Frontal cortex (tissue), 4 donors: ENCODE measurements around the gene LDHAL6B. TPM values are rescaled to one million over a fixed set of nuclear protein-coding genes. Genes with fewer than 3 reads are reported as not detected.

Experiments
- DNase-seq, 2 donors: peaks; one replicate each; pipeline ENCODE4 v3.0.0; 2012; ENCODE audit warnings: low spot score in 2 of 2
- FAIRE-seq: peaks from 2 replicates; lab custom pipeline; 2012; peaks lifted over from hg19 to GRCh38; lab: Jason Lieb, UNC
- total RNA-seq: library from RNA; depleted of rRNA; stranded (reverse); fragments of >200 nt; gene quantifications from one replicate; pipeline ENCODE4 v1.2.3, GENCODE V29; 2014
- donor health status: control.
- donor health status: control.
- donor health status: control.

The LDHAL6B gene
- total RNA-seq, 1 donor from 2014 or later: not detected

DNA sequence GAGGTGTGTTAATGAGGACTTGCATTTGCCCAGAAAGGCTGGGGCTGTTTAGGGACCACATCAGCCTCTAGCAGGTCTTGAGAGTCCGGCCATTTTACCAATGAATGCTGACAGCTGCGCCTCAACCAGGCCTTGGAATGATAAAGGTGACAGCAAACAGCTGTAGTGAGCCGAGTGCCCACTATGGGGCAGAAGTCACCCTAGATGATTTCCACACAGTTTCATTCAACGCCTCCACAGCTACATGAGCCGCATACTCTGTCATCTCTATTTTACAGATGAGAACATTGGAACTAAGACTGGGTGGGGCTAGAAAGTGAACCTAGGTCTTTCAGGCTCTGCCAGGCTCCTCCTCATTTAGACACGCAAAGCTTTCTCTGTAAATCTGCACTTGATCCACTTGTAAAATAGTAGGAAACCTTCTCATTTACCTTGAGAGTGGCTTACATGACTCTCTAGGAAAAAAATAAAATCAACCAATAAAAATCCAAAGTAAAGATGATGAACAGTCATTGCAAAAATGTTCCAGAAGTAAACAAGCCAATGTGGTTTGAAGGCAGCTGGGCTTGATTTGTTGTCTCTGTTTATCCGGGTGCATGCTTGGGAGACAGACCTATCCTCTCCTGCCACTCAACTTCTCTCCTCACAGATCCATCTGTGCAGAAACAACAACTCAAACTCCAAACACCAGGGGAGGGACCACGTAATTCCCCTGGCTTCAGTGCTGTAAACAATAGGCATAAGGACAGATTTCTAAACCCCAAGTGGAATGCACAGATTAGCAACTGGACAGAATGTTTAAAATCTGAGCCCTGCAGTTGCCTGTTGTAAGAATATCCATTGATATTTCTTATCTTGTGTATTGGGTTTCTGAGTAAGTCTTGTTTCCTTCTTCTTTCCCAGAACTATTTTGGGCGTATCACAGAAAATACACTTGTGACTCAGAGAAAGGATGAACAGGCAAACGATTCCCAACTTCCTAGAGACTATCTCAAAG, 31.5 kb upstream of the LDHAL6B start:
- DNase-seq (peak; percentile 31 to 60), FAIRE-seq (no peak)

DNA sequence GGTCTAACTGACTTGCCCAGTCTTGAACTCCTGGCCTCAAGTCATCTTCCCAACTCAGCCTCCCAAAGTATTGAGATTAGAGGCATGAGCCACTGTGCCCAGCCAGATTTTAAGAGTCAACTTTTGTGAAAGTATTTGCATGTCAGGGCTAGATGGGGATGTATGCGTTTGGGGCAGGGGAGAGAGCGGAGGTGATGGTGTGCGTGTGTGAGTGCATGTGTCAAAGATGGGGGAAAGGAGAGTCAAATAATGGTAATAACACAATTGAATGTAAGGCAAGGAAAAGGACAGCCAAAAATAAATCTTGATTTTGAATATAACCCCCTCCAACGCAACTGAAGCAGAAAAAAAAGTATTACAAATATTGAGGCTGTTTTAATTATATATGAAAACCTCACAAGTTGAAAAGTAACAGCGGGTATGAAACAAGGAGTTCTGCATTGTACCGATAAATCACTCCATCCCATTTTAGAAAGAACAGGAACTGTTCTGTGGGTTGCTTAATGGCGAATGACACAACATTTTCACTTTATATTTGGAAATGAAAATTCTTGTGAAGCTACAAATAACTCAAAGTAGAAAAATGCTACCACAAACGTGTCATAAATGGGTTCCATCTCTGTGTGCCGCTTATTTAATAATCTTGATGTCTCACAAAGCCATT, 29.9 kb upstream of the LDHAL6B start:
- DNase-seq (no peak), FAIRE-seq (no peak)

DNA sequence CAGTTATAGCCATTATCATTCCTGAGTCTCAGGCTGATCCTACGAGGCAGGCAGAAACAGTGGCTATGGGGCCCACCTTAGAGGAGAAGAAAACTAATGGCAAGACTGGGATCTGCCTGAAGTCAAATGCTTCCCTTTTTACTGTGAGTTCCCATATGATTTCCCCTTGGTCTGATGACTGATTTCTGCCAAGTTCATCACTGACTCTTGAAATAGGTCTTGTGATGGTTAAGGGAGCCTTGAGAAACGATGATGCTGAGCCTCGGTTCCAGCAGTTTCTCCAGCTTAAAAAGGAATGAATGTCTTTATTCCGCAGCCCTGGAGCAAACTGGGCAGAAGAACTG, 29.4 kb upstream of the LDHAL6B start:
- FAIRE-seq: no peak
- peak in 1 of 2 donors; percentile 16 for DNase-seq

DNA sequence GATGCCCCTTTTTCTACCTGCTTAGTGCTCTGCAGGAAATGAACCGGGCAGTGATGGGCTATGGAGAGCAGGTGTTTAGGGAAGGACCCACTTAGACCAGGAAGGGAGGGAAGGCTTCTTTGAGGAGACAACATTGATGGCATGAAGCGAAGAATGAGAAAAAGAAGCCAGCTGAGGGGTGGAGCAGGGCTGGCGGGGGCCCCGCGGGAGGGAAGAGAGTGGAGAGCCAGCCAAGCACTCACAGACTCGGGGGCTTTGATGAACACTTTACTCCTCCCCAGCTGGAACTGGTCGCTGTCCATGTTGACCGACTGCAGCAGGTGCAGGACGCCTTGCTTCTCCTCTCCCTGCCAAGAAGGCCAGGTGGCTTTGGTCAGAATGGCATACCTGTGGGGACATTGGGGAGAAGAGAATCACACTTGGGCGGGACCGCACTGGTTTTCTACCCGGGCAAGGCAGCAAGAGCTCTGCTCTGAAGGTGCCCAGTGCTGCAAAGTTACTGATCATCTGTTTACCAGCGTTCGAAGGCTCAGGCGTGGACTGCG, 28.4 kb upstream of the LDHAL6B start:
- FAIRE-seq (no peak), DNase-seq (no peak)

DNA sequence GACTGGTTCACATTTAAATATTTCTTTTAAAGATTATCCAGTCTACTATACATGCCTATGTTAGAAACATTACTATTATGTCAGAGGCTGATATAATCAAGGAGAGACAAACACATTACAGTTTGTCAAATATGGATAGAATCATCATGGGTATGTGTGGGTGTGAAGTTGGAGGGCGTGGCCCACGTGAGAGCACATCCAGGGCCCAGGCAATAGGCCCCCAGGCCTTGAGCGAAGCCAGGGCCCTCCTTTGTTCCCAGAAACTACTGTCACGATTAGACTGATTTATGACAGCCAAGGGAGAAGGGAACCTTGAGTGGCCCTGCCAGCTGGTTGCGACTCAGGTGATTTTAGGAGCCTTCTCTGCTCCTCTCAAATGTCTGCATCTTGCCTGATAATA, 26.9 kb upstream of the LDHAL6B start:
- DNase-seq (no peak), FAIRE-seq (no peak)

DNA sequence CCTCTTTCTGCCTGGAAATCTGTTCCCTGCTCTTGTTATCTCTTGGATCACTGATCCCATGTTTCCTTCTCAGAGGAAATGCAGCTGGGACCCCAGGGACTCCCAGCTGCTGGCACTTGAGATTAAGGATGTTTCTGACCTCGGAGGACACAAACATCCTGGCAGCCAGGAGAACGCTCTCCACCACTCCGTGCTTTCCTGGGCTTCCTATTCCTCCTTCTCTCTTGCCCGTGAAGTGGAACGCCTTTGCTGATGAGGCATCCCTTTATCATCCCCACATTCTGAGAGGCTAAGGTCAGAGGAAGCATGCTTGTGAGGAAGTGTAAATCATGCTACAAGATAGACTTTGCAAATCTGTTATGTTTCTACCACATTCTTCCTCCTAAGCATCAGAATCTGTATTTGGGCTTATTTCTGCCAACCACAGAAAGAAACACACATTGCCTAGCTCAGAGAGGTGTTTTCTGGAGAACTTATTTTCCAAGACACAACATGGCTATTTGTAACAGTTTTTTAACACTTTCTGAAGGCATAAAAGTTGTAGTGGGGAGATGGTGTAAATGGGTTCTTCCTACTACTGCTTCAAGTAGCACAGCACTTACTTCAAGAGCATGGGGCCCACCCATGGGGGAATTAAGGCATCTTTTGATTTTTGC, 25.6 kb upstream of the LDHAL6B start:
- FAIRE-seq: no peak
- DNase-seq: no peak

DNA sequence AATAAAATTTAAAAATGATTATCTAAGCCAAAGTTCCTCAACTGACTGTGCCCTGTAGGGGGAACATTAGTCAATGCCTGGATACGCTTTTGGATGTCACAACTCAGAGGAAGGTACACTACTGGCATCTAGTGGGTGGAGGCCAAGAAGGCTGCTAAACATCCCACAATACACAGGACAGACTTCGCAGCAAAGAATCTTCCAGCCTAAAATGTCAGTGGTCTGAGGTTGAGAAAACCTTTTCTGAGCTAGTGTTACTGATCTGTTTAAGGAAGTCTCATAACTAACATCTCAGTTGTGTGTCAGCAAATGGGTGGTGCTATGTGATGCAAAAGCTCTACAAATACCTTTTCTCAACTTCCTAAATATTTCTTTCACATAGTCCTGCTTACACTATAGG, 20.9 kb upstream of the LDHAL6B start:
- FAIRE-seq (no peak), DNase-seq (no peak)

DNA sequence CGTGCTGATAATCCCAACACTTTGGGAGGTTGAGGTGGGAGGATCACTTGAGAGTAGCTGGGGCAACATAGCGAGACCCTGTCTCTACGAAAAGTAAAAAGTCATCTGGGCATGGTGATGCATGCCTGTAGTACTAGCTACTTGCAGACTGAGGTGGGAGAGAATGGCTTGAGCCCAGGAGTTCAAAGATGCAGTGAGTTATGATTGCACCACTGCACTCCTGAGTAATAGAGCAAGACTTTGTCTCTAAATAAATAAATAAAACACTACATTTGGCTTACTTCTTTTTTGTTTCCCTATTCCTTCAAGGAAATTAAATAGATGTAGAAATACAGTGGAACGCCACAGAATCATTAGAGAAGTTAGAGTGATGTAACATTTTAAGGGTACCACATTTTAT, 20.1 kb upstream of the LDHAL6B start:
- no peak for DNase-seq
- no peak for FAIRE-seq

DNA sequence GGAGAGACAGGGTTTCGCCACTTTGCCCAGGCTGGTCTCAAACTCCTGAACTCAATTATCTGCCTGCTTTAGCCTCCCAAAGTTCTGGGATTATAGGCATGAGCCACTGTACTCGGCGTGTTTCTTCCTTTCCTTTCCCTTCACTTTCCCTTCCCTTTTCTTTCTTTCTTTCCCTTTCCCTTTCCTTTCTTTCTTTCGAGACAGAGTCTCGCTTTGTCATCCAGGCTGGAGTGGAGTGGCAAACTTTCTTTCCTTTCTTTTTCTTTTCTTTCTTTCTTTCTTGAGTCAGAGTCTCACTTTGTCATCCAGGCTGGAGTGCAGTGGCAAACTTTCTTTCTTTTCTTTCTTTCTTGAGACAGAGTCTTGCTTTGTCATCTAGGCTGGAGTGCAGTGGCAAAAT, 17.4 kb upstream of the LDHAL6B start:
- FAIRE-seq (no peak), DNase-seq (no peak)

DNA sequence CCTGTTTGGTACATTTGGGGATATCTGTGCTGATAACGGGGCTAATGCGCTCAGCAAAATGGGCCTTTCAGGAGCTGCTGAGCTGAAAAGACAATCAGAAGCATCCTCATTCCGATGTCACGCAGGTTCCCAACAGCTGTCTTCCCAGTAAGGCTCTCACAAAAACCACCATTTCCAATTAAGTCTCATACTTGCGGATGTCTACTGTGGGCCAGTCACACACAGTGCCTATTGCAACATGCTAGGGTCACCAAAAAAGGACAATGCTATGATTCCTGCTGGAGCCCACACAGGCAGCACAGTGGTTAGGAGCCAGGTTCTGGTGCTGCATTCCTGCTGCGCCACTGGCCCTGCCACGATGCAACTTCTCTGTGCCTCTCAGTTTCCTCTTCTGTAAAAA, 16.4 kb upstream of the LDHAL6B start:
- no peak for FAIRE-seq
- no peak for DNase-seq

DNA sequence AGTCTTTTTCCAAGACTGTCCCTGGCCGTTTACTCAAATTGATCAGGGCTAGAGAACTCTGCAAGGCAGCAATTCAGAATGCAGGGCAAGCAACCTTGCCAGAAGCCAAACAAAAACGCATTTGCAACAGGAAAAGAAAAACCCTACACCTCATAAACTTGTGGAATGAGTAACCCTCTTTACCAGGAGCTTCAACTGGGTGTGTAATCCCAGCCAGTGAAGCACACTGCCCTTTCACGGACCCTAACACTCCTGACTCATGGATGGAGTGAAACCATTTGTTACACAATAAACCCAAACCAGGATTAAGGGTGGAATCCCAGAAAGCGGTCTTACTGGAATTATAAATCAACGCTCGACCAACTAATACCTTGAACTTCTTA, 14.8 kb upstream of the LDHAL6B start:
- no peak for DNase-seq
- FAIRE-seq: no peak

DNA sequence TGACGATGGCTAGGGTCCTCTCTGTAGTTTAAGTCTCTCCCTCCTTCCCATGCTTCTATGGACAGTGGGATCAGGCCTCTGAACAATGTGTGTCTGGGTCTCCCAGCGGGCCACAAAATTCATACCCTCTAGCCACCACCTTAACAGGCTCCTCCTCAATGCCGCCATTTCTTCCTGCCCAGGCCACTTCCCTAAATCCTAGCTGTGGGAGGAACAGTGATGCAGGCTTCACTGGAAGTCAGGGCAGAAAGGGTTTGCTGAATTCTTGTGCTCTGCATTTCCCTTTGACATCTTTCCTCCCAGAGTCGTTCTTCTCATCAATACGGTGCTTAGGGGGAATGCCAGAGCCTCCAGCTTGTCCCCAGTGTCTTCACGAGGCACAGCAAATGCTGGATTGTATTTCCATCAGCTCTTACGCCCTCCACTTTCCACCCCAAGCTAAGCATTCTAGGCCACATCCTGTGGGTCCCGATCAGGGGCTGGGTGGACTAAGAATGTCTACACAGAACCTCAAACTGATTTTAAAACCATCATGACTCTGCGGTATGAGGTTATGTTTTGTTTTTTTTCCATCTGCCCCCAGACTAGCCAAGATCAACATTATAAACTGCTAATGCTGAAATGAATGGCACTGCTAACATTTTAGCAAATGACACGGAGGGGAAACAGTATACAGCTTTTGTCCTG, 11.9 kb upstream of the LDHAL6B start:
- no peak for FAIRE-seq
- no peak for DNase-seq

DNA sequence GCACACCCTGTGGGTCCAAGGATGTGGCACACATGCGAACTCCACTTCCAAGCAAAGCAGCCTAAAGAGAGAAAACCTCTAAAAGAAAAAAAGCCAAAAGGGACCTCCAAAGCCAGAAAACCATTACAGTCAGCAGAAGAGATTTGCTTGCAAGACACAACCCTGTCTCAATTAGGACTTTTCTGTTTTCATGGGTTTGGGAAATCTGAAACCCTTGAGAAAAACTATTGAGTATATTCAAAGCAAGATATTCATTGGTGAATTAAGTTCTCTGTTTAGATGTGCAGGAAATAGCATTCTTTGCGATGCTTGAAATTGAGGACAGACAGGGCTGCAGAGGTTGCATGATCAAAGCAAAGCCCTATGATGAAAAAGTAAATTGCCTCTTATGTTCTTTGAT, 10.2 kb upstream of the LDHAL6B start:
- DNase-seq: no peak
- FAIRE-seq: no peak

DNA sequence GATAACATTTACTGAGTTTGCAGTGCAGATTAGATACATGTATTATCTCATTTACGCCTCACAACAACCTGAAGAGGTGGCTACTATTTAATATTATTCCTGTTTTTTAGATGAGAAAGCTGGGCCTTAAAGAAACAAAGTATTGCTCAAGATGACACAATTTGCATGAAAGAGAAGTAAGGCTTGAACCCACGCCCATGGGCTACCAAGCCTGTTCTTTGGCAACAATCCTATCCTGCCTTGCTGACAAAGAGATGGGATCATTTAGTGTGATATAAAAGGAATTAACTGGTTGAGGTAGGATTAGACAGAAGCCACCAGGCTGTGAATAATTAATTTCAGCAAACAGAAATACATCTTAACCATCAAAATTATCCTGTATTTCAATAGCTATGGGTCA, 9.2 kb upstream of the LDHAL6B start:
- no peak for FAIRE-seq

DNA sequence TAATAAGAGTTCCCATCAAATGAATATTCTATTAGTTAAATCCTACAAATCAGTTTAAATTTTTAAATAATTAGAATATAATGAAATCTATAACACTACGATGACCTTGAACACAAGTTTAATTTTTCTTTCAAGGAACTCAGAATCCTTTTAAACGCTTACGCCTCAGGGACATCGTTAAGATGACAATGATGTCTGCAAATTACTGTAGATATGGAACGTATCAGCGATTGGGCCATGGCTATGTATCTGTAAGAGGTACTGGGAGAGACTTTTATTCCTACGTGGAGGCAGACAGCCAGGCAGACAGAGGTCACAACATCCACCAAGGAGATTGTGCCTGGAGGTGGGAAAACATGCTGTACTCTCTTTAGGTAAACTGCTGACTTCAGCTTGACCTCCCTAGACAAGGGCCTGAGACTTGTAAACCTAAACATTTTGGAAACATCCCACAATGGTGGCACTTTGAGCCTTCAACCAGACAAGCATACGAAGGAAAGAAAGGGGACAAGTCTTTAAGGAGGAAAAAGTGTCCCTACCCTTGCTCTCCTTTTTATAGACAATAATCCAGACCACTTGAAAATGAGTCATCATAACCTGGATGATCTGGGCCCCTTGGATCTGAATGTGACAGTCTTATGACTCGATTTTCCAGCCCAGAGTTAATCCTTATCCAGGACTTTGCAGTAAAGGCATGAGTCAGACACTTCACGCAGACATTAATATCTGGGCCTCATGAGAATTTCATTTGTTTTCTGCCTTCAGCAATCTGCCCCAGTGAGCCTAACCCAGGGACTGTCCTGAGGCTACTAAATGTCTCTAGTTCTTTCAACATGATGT, 6.8 kb upstream of the LDHAL6B start:
- no peak for FAIRE-seq
- no peak for DNase-seq

More for the DNA sequence above, 9.2 kb upstream of the LDHAL6B start:
- DNase-seq: no peak

DNA sequence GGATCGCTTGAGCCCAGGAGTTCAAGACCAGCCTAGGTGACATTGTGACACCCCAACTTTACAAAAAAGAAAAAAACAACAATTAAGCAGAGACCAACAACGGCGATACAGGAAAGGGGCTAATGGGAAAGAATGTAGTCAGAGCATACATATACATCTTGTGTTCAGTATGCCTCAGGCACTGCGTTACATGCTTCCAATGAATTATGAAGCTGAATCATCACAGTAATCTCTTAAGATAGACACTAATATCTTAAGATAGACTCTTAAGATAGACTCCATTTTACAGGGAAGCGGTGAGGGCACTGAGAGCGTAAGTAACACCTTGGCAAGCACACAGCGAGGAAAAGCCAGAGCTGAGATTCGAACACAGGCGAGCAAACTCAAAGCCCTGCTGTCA, 6.1 kb upstream of the LDHAL6B start:
- DNase-seq: no peak
- no peak for FAIRE-seq

DNA sequence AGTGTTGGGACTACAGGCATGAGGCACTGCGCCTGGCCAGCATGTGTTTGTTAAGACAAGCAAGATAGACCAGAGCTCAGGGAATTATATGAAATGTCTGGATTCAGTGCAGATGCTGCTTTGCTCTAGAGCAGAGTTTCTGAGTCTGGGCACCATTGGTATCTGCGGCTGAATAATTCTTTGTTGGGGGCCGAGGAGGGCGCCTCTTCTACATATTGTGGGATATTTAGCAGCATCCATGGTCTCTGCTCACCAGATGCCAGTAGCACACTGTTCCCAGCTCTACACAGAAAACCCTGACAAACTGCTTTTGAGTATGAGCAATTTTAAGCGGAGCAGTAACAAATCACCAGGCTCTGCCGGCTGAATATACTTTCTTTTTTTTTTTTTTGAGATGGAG, 3.6 kb upstream of the LDHAL6B start:
- no peak for DNase-seq
- no peak for FAIRE-seq

DNA sequence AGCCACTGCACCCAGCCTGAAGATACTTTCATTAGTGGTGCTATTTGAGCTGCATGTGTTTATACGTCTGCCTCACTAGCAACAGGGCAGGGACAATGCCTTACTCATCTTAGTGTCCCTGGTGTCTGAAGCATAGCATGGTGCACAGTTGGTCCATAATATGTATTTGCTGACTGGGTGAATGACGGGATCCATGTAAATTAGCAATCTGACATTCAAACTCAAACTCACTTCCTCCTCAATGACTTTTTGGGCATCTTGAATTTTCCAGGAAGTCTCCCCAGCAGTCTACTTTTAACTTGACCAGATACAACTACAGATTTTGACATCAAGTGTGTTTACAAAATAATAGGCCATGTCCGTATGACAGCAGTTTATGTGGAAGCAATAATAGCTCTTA, 3.0 kb upstream of the LDHAL6B start:
- no peak for DNase-seq
- no peak for FAIRE-seq
